H9 (cell line): ENCODE measurements around the gene SH2D6. TPM values are rescaled to one million over a fixed set of nuclear protein-coding genes. Genes with fewer than 3 reads are reported as not detected.

Experiments used
- DNase-seq: peaks from one replicate; pipeline ENCODE4 v3.0.0-alpha.2; 2017
- H2AFZ ChIP-seq: one replicate; pipeline ENCODE4 v1.6.1; 2013; ENCODE audit warnings: mild to moderate bottlenecking, low read length, control low read depth, moderate library complexity
- H2AK5ac ChIP-seq: 2 replicates; pipeline ENCODE4 v1.6.1; 2013; ENCODE audit warnings: low read length, control low read depth, mixed read lengths; ENCODE audit not compliant: insufficient read length
- H2BK120ac ChIP-seq: one replicate; pipeline ENCODE4 v1.6.1; 2013; ENCODE audit warnings: low read depth, mild to moderate bottlenecking, low read length, control low read depth, inconsistent platforms; ENCODE audit not compliant: poor library complexity, severe bottlenecking
- H2BK12ac ChIP-seq: 2 replicates; pipeline ENCODE4 v1.6.1; 2013; ENCODE audit warnings: low read length, control low read depth, mixed read lengths, low read depth; ENCODE audit not compliant: insufficient read length
- H2BK15ac ChIP-seq: 2 replicates; pipeline ENCODE4 v1.6.1; 2013; ENCODE audit warnings: low read depth, low read length, control low read depth
- H2BK20ac ChIP-seq: one replicate; pipeline ENCODE4 v1.6.1; 2013; ENCODE audit warnings: low read depth, mild to moderate bottlenecking, low read length, control low read depth, inconsistent platforms; ENCODE audit not compliant: poor library complexity, severe bottlenecking
- H2BK5ac ChIP-seq: 2 replicates; pipeline ENCODE4 v1.6.1; 2013; ENCODE audit warnings: low read length, control low read depth, mixed read lengths; ENCODE audit not compliant: insufficient read length
- H3K14ac ChIP-seq: 2 replicates; pipeline ENCODE4 v1.6.1; 2013; ENCODE audit warnings: low read length, control low read depth; ENCODE audit not compliant: insufficient read depth
- H3K18ac ChIP-seq: 2 replicates; pipeline ENCODE4 v1.6.1; 2013; ENCODE audit warnings: low read depth, mild to moderate bottlenecking, mixed read lengths, low read length, control low read depth; ENCODE audit not compliant: insufficient read length
- H3K23ac ChIP-seq: 2 replicates; pipeline ENCODE4 v1.6.1; 2013; ENCODE audit warnings: low read length, control low read depth, mixed read lengths, low read depth; ENCODE audit not compliant: insufficient read length
- H3K23me2 ChIP-seq: 2 replicates; pipeline ENCODE4 v1.6.1; 2013; ENCODE audit warnings: low read depth, mild to moderate bottlenecking, mixed read lengths, low read length, control low read depth; ENCODE audit not compliant: insufficient read length, poor library complexity, severe bottlenecking
- H3K27ac ChIP-seq: 2 replicates; pipeline ENCODE4 v1.5.1; 2013; ENCODE audit warnings: low read length, control low read depth, mixed read lengths, low read depth; ENCODE audit not compliant: insufficient read length
- H3K27me3 ChIP-seq: 2 replicates; pipeline ENCODE4 v1.6.1; 2013; ENCODE audit warnings: low read length, control low read depth, inconsistent platforms; ENCODE audit not compliant: insufficient read depth
- H3K4ac ChIP-seq: 2 replicates; pipeline ENCODE4 v1.6.1; 2013; ENCODE audit warnings: low read depth, mild to moderate bottlenecking, control low read depth, inconsistent platforms, low read length, moderate library complexity
- H3K4me1 ChIP-seq: 2 replicates; pipeline ENCODE4 v1.6.1; 2013; ENCODE audit warnings: low read length, control low read depth, inconsistent platforms; ENCODE audit not compliant: insufficient read depth
- H3K4me2 ChIP-seq: 2 replicates; pipeline ENCODE4 v1.6.1; 2013; ENCODE audit warnings: low read length, control low read depth, mixed read lengths; ENCODE audit not compliant: insufficient read length, insufficient read depth
- H3K56ac ChIP-seq: 2 replicates; pipeline ENCODE4 v1.6.1; 2013; ENCODE audit warnings: low read depth, mild to moderate bottlenecking, mixed read lengths, low read length, control low read depth; ENCODE audit not compliant: insufficient read length
- H3K79me1 ChIP-seq: 2 replicates; pipeline ENCODE4 v1.6.1; 2013; ENCODE audit warnings: low read depth, mild to moderate bottlenecking, moderate library complexity, low read length, control low read depth, inconsistent platforms; ENCODE audit not compliant: insufficient read depth, poor library complexity, severe bottlenecking
- H3K79me2 ChIP-seq: 2 replicates; pipeline ENCODE4 v1.6.1; 2013; ENCODE audit warnings: low read length, control low read depth, inconsistent platforms; ENCODE audit not compliant: insufficient read depth
- H3K9ac ChIP-seq: 2 replicates; pipeline ENCODE4 v1.6.1; 2013; ENCODE audit warnings: low read length, control low read depth, mixed read lengths; ENCODE audit not compliant: insufficient read length; ENCODE audit errors: extremely low read depth
- H3K9me3 ChIP-seq: one replicate; pipeline ENCODE4 v1.6.1; 2013; ENCODE audit warnings: low read depth, low read length, inconsistent platforms; ENCODE audit not compliant: control insufficient read depth
- H3T11ph ChIP-seq: one replicate; pipeline ENCODE4 v1.6.1; 2013; ENCODE audit warnings: mild to moderate bottlenecking, low read length, control low read depth, inconsistent platforms
- H4K20me1 ChIP-seq: one replicate; pipeline ENCODE4 v1.6.1; 2013; ENCODE audit not compliant: control insufficient read depth, insufficient read length, insufficient read depth
- H4K5ac ChIP-seq: 2 replicates; pipeline ENCODE4 v1.6.1; 2013; ENCODE audit warnings: low read depth, mild to moderate bottlenecking, mixed read lengths, low read length, control low read depth; ENCODE audit not compliant: insufficient read length
- H4K8ac ChIP-seq: replicated peaks from 2 replicates; pipeline ENCODE4 v1.6.1; 2013; ENCODE audit warnings: low read length, control low read depth, mixed read lengths, low read depth; ENCODE audit not compliant: insufficient read length
- H4K91ac ChIP-seq: 2 replicates; pipeline ENCODE4 v1.6.1; 2013; ENCODE audit warnings: low read depth, mild to moderate bottlenecking, moderate library complexity, mixed read lengths, low read length, control low read depth; ENCODE audit not compliant: insufficient read length
- H3K27ac Mint-ChIP-seq, 3 experiments: 2 replicates in 2 of 3; 3 replicates in 1 of 3; pipeline ENCODE4 v1.8.0; 2020 to 2021; ENCODE audit warnings: mixed read lengths in 3 of 3, mild to moderate bottlenecking in 1 of 3, moderate library complexity in 1 of 3
- H3K27me3 Mint-ChIP-seq: 2 replicates; pipeline ENCODE4 v1.8.0; 2021; ENCODE audit warnings: low read depth, mild to moderate bottlenecking, moderate library complexity, mixed read lengths
- H3K36me3 Mint-ChIP-seq, 3 experiments: 2 replicates in 2 of 3; 3 replicates in 1 of 3; pipeline ENCODE4 v1.8.0; 2020 to 2021; ENCODE audit warnings: low read depth in 3 of 3, mixed read lengths in 3 of 3; ENCODE audit not compliant: insufficient read depth in 1 of 3
- H3K4me1 Mint-ChIP-seq, 2 experiments: 2 replicates each; pipeline ENCODE4 v1.8.0; 2020; ENCODE audit warnings: mixed read lengths in 2 of 2
- H3K4me3 Mint-ChIP-seq, 2 experiments: 2 replicates in 1 of 2; 3 replicates in 1 of 2; pipeline ENCODE4 v1.8.0; 2020 to 2021; ENCODE audit warnings: mild to moderate bottlenecking in 2 of 2, mixed read lengths in 2 of 2, moderate library complexity in 1 of 2
- H3K9me3 Mint-ChIP-seq, 2 experiments: 2 replicates in 1 of 2; 3 replicates in 1 of 2; pipeline ENCODE4 v1.8.0; 2020; ENCODE audit warnings: mild to moderate bottlenecking in 2 of 2, mixed read lengths in 2 of 2, moderate library complexity in 1 of 2
- CTCF ChIP-seq: fragments of 200-600 bp; sonication (generic); conservative IDR thresholded peaks from 3 replicates; pipeline ENCODE4 v1.8.0; 2021; ENCODE audit warnings: antibody characterized with exemption, mild to moderate bottlenecking
- WGBS: extraction: QIAGEN DNeasy Blood & Tissue Kit; methylation state at CpG from one replicate; pipeline ENCODE4 v1.1.7; 2013; ENCODE audit warnings: missing lambda C conversion rate, low lambda C conversion rate, mixed read lengths; ENCODE audit not compliant: insufficient read length; ENCODE audit errors: extremely low coverage; 5-methylcytosine and 5-hydroxymethylcytosine counted together
- total RNA-seq: library from RNA; stranded (reverse); gene quantifications from 2 replicates; pipeline ENCODE4 v1.2.1, GENCODE V29; 2021

The SH2D6 gene
- total RNA-seq, 1 experiment from 2014 or later = 0.61 TPM

- Histone ChIP-seq H3T11ph (no peak overlapping the region), H3K4ac (no peak overlapping the region), H3K9ac (no peak overlapping the region), H3K18ac (no peak overlapping the region), H3K27me3 (no peaks in the 10 kb centered on the region), H3K9me3 (no peaks in the 10 kb centered on the region), H2BK120ac (no peak overlapping the region), H2BK15ac (no peak overlapping the region), H3K79me1 (no peaks in the 10 kb centered on the region), H2AFZ (no peak overlapping the region), H3K23me2 (no peaks in the 10 kb centered on the region), H3K79me2 (no peaks in the 10 kb centered on the region), H3K23ac (no peak overlapping the region), H2BK20ac (no peak overlapping the region), H3K4me1 (no peaks in the 10 kb centered on the region; the same call in 1 of the 2 replicates), H3K4me2 (no peak overlapping the region), H2AK5ac (no peak overlapping the region), H4K20me1 (no peaks in the 10 kb centered on the region), H2BK5ac (no peak overlapping the region), H3K14ac (no peak overlapping the region), H3K56ac (no peak overlapping the region), H4K8ac (no peak overlapping the region), H4K5ac (no peak overlapping the region), H4K91ac (no peak overlapping the region), H3K27ac (no peak overlapping the region), H2BK12ac (no peak overlapping the region)
- no peak for TF ChIP-seq CTCF
- DNase-seq = no peak
- H3K27ac Mint-ChIP-seq = no peak overlapping the region
- H3K36me3 Mint-ChIP-seq = peaks cover 4 to 12% (median 9%) of the 10 kb centered on the region in 3 experiments; a peak in 5 of 7 replicates
- H3K4me3 Mint-ChIP-seq = no peak overlapping the region
- H3K4me1 Mint-ChIP-seq = peaks cover 15 to 25% of the 10 kb centered on the region in 2 experiments
- WGBS = no CpG with 5 or more reads among the region's 2 CpGs
- no peaks in the 10 kb centered on the region for H3K9me3 Mint-ChIP-seq
- H3K27me3 Mint-ChIP-seq = no peaks in the 10 kb centered on the region
These were observed 30.8 kb upstream of the SH2D6 start for GRCh38 chr2:85387754-85388153.
